ENCODE results near the gene MYO1G.
"Not testable (repeated sequence)": the region's sequence is repeated elsewhere in the genome, so short reads cannot be mapped to it uniquely, and the experiment has no call there.

The MYO1G gene

GRCh38 chr7:44994877-44995554, 16.2 kb upstream of the MYO1G start:
- Histone ChIP-seq H3K27me3 (ENCODE audit: control insufficient read depth, insufficient read depth, low read length) (no peaks in the 10 kb centered on the region), H3K9me3 (ENCODE audit: control insufficient read depth, low read length) (no peaks in the 10 kb centered on the region), H3K4me1 (ENCODE audit: control insufficient read depth, insufficient read depth, low read length) (no peaks in the 10 kb centered on the region), H3K36me3 (ENCODE audit: control insufficient read depth, insufficient read depth, low read length) (no peaks in the 10 kb centered on the region), H3K9ac (ENCODE audit: low read length) (no peak overlapping the region), H3K4me3 (ENCODE audit: low read length) (no peak overlapping the region)

- not testable (repeated sequence) for H3K4me3 ChIP-seq (ENCODE audit: low read length); H3K27me3 ChIP-seq (ENCODE audit: control insufficient read depth, insufficient read depth, low read length); H3K9me3 ChIP-seq (ENCODE audit: control insufficient read depth, low read length); H3K4me1 ChIP-seq (ENCODE audit: control insufficient read depth, insufficient read depth, low read length); H3K36me3 ChIP-seq (ENCODE audit: control insufficient read depth, insufficient read depth, low read length); H3K9ac ChIP-seq (ENCODE audit: low read length)
These were observed 13.4 kb upstream of the MYO1G start for GRCh38 chr7:44992004-44992795.

- Histone ChIP-seq H3K4me3 (ENCODE audit: low read length) (no peak overlapping the region), H3K27me3 (ENCODE audit: control insufficient read depth, insufficient read depth, low read length) (no peaks in the 10 kb centered on the region), H3K9ac (ENCODE audit: low read length) (no peak overlapping the region), H3K36me3 (ENCODE audit: control insufficient read depth, insufficient read depth, low read length) (no peaks in the 10 kb centered on the region), H3K9me3 (ENCODE audit: control insufficient read depth, low read length) (no peaks in the 10 kb centered on the region), H3K4me1 (ENCODE audit: control insufficient read depth, insufficient read depth, low read length) (peaks cover 14% of the 10 kb centered on the region)
These were observed 11.6 kb upstream of the MYO1G start for GRCh38 chr7:44990109-44991023.

- Histone ChIP-seq H3K9ac (ENCODE audit: low read length) (no peak overlapping the region), H3K9me3 (ENCODE audit: control insufficient read depth, low read length) (no peaks in the 10 kb centered on the region), H3K4me1 (ENCODE audit: control insufficient read depth, insufficient read depth, low read length) (peaks cover 23% of the 10 kb centered on the region), H3K36me3 (ENCODE audit: control insufficient read depth, insufficient read depth, low read length) (no peaks in the 10 kb centered on the region), H3K4me3 (ENCODE audit: low read length) (no peak overlapping the region), H3K27me3 (ENCODE audit: control insufficient read depth, insufficient read depth, low read length) (no peaks in the 10 kb centered on the region)
These were observed 10.3 kb upstream of the MYO1G start for GRCh38 chr7:44989132-44989531.

- H3K36me3 ChIP-seq (ENCODE audit: control insufficient read depth, insufficient read depth, low read length), result peaks cover under 1% of the 10 kb centered on the region
- no peaks in the 10 kb centered on the region for H3K27me3 ChIP-seq (ENCODE audit: control insufficient read depth, insufficient read depth, low read length)
- H3K4me1 ChIP-seq (ENCODE audit: control insufficient read depth, insufficient read depth, low read length), result peaks cover 23% of the 10 kb centered on the region
- no peak overlapping the region for H3K9ac ChIP-seq (ENCODE audit: low read length)
- H3K4me3 ChIP-seq (ENCODE audit: low read length), result no peak overlapping the region
- H3K9me3 ChIP-seq (ENCODE audit: control insufficient read depth, low read length), result no peaks in the 10 kb centered on the region
These were observed 9.9 kb upstream of the MYO1G start for GRCh38 chr7:44988701-44989100.

GRCh38 chr7:44987996-44988395, 9.2 kb upstream of the MYO1G start:
- H3K27me3 ChIP-seq (ENCODE audit: control insufficient read depth, insufficient read depth, low read length), result no peaks in the 10 kb centered on the region
- H3K4me1 ChIP-seq (ENCODE audit: control insufficient read depth, insufficient read depth, low read length), result peaks cover 23% of the 10 kb centered on the region
- peaks cover 8% of the 10 kb centered on the region for H3K36me3 ChIP-seq (ENCODE audit: control insufficient read depth, insufficient read depth, low read length)
- H3K9ac ChIP-seq (ENCODE audit: low read length), result no peak overlapping the region
- no peak overlapping the region for H3K4me3 ChIP-seq (ENCODE audit: low read length)
- no peaks in the 10 kb centered on the region for H3K9me3 ChIP-seq (ENCODE audit: control insufficient read depth, low read length)

GRCh38 chr7:44987457-44987856, 8.6 kb upstream of the MYO1G start:
- Histone ChIP-seq H3K27me3 (ENCODE audit: control insufficient read depth, insufficient read depth, low read length) (no peaks in the 10 kb centered on the region), H3K9ac (ENCODE audit: low read length) (no peak overlapping the region), H3K9me3 (ENCODE audit: control insufficient read depth, low read length) (no peaks in the 10 kb centered on the region), H3K4me1 (ENCODE audit: control insufficient read depth, insufficient read depth, low read length) (peaks cover 23% of the 10 kb centered on the region), H3K36me3 (ENCODE audit: control insufficient read depth, insufficient read depth, low read length) (peaks cover 9% of the 10 kb centered on the region), H3K4me3 (ENCODE audit: low read length) (no peak overlapping the region)

- Histone ChIP-seq H3K27me3 (ENCODE audit: control insufficient read depth, insufficient read depth, low read length) (no peaks in the 10 kb centered on the region), H3K9ac (ENCODE audit: low read length) (peak overlapping the region; percentile 84), H3K36me3 (ENCODE audit: control insufficient read depth, insufficient read depth, low read length) (peaks cover 9% of the 10 kb centered on the region), H3K9me3 (ENCODE audit: control insufficient read depth, low read length) (no peaks in the 10 kb centered on the region), H3K4me3 (ENCODE audit: low read length) (peak overlapping the region; percentile 43), H3K4me1 (ENCODE audit: control insufficient read depth, insufficient read depth, low read length) (peaks cover 23% of the 10 kb centered on the region)
These were observed 7.6 kb upstream of the MYO1G start for GRCh38 chr7:44986218-44987053.

- Histone ChIP-seq H3K4me3 (ENCODE audit: low read length) (peak overlapping the region; percentile 43), H3K4me1 (ENCODE audit: control insufficient read depth, insufficient read depth, low read length) (peaks cover 23% of the 10 kb centered on the region), H3K36me3 (ENCODE audit: control insufficient read depth, insufficient read depth, low read length) (peaks cover 9% of the 10 kb centered on the region), H3K27me3 (ENCODE audit: control insufficient read depth, insufficient read depth, low read length) (no peaks in the 10 kb centered on the region), H3K9me3 (ENCODE audit: control insufficient read depth, low read length) (no peaks in the 10 kb centered on the region), H3K9ac (ENCODE audit: low read length) (peak overlapping the region; percentile 84)
These were observed 7.0 kb upstream of the MYO1G start for GRCh38 chr7:44985900-44986217.

- H3K4me3 ChIP-seq (ENCODE audit: low read length), result no peak overlapping the region
- no peaks in the 10 kb centered on the region for H3K9me3 ChIP-seq (ENCODE audit: control insufficient read depth, low read length)
- peaks cover 9% of the 10 kb centered on the region for H3K36me3 ChIP-seq (ENCODE audit: control insufficient read depth, insufficient read depth, low read length)
- H3K9ac ChIP-seq (ENCODE audit: low read length), result peak overlapping the region; percentile 84
- peaks cover 23% of the 10 kb centered on the region for H3K4me1 ChIP-seq (ENCODE audit: control insufficient read depth, insufficient read depth, low read length)
- H3K27me3 ChIP-seq (ENCODE audit: control insufficient read depth, insufficient read depth, low read length), result no peaks in the 10 kb centered on the region
These were observed 6.3 kb upstream of the MYO1G start for GRCh38 chr7:44985033-44985695.

- Histone ChIP-seq H3K27me3 (ENCODE audit: control insufficient read depth, insufficient read depth, low read length) (no peaks in the 10 kb centered on the region), H3K4me3 (ENCODE audit: low read length) (no peak overlapping the region), H3K36me3 (ENCODE audit: control insufficient read depth, insufficient read depth, low read length) (peaks cover 9% of the 10 kb centered on the region), H3K9me3 (ENCODE audit: control insufficient read depth, low read length) (no peaks in the 10 kb centered on the region), H3K9ac (ENCODE audit: low read length) (peak overlapping the region; percentile 84), H3K4me1 (ENCODE audit: control insufficient read depth, insufficient read depth, low read length) (peaks cover 23% of the 10 kb centered on the region)
These were observed 5.6 kb upstream of the MYO1G start for GRCh38 chr7:44984478-44984758.

Data from mucosa of stomach (tissue), 1 donor.